Ectodermal cell (in vitro differentiated cells): Measurements from ENCODE around the gene XPOT.
A peak's percentile ranks its signal among the peaks of the same experiment; 100 is the strongest.

ENCODE experiments used
- H3K27ac ChIP-seq: 2 replicates; pipeline ENCODE4 v1.7.0; 2013; ENCODE audit warnings: mild to moderate bottlenecking, low read depth, low read length; ENCODE audit not compliant: insufficient read depth, poor library complexity, severe bottlenecking
- H3K27me3 ChIP-seq: 2 replicates; pipeline ENCODE4 v1.7.0; 2013; ENCODE audit warnings: mild to moderate bottlenecking, low read length; ENCODE audit not compliant: insufficient read depth, control insufficient read depth, poor library complexity, severe bottlenecking
- H3K36me3 ChIP-seq: one replicate; pipeline ENCODE4 v1.7.0; 2013; ENCODE audit warnings: low read length; ENCODE audit not compliant: control insufficient read depth, insufficient read depth
- H3K4me1 ChIP-seq: one replicate; pipeline ENCODE4 v1.7.0; 2013; ENCODE audit warnings: low read length; ENCODE audit not compliant: control insufficient read depth, insufficient read depth
- H3K4me3 ChIP-seq: 2 replicates; pipeline ENCODE4 v1.7.0; 2013; ENCODE audit warnings: low read depth, low read length, control low read depth; ENCODE audit not compliant: insufficient read depth
- H3K9me3 ChIP-seq: 2 replicates; pipeline ENCODE4 v1.7.0; 2013; ENCODE audit warnings: mild to moderate bottlenecking, low read length, moderate library complexity; ENCODE audit not compliant: control insufficient read depth
- WGBS, 2 experiments: methylation state at CpG; one replicate each; pipeline ENCODE4 v1.1.7; 2013; ENCODE audit warnings: missing lambda C conversion rate in 2 of 2; 5-methylcytosine and 5-hydroxymethylcytosine counted together

The XPOT gene

GRCh38 chr12:64390275-64390851 is 13.8 kb upstream of the XPOT start, which contains the start of gene C12orf56:
TSS of gene C12orf56 (minus strand) at chr12:64390758. CDS start at chr12:64390565, 193 bp downstream.
- no peaks in the 10 kb centered on the region for H3K36me3 ChIP-seq
- peaks cover 15% of the 10 kb centered on the region for H3K27me3 ChIP-seq
- 65 to 66% methylated on average over 66 of the region's 66 CpGs for WGBS, 2 experiments
- H3K4me3 ChIP-seq: peak within 1 kb of the TSS; percentile 20
- no peaks in the 10 kb centered on the region for H3K9me3 ChIP-seq
- no peak within 1 kb of the TSS for H3K27ac ChIP-seq
- H3K4me1 ChIP-seq: no peaks in the 10 kb centered on the region

GRCh38 chr12:64392221-64392620 is 12.0 kb upstream of the XPOT start:
- 64 to 72% methylated on average over 3 of the region's 3 CpGs for WGBS, 2 experiments
- Histone ChIP-seq H3K4me1 (no peaks in the 10 kb centered on the region), H3K36me3 (no peaks in the 10 kb centered on the region), H3K27ac (no peak overlapping the region), H3K27me3 (peaks cover 15% of the 10 kb centered on the region), H3K9me3 (no peaks in the 10 kb centered on the region), H3K4me3 (no peak overlapping the region)

- Histone ChIP-seq H3K4me3 (no peak overlapping the region), H3K36me3 (no peaks in the 10 kb centered on the region), H3K27me3 (peaks cover 4% of the 10 kb centered on the region), H3K27ac (no peak overlapping the region), H3K4me1 (peaks cover 7% of the 10 kb centered on the region), H3K9me3 (no peaks in the 10 kb centered on the region)
- whole genome bisulfite sequencing, 2 experiments: 88% methylated on average over 2 of the region's 2 CpGs
These were observed 8.5 kb upstream of the XPOT start for GRCh38 chr12:64395739-64396138.

GRCh38 chr12:64400041-64400440 is 4.2 kb upstream of the XPOT start:
- Histone ChIP-seq H3K27me3 (no peaks in the 10 kb centered on the region), H3K4me1 (peaks cover 7% of the 10 kb centered on the region), H3K36me3 (no peaks in the 10 kb centered on the region), H3K4me3 (no peak overlapping the region), H3K27ac (no peak overlapping the region), H3K9me3 (no peaks in the 10 kb centered on the region)
- WGBS, 2 experiments: 46 to 49% methylated on average over 4 of the region's 4 CpGs

- Histone ChIP-seq H3K4me1 (peaks cover 7% of the 10 kb centered on the region), H3K27me3 (no peaks in the 10 kb centered on the region), H3K27ac (no peak overlapping the region), H3K36me3 (no peaks in the 10 kb centered on the region), H3K9me3 (no peaks in the 10 kb centered on the region), H3K4me3 (no peak overlapping the region)
- WGBS, 2 experiments: 92 to 93% methylated on average over 5 of the region's 5 CpGs
These were observed 2.0 kb upstream of the XPOT start for GRCh38 chr12:64402181-64402580.

GRCh38 chr12:64404470-64405256 is 471 bp downstream of the XPOT start:
- Histone ChIP-seq H3K27me3 (no peaks in the 10 kb centered on the region), H3K27ac (peak overlapping the region; percentile 97), H3K36me3 (no peaks in the 10 kb centered on the region), H3K4me1 (peaks cover 6% of the 10 kb centered on the region), H3K4me3 (peak overlapping the region; percentile 90), H3K9me3 (no peaks in the 10 kb centered on the region)
- WGBS, 2 experiments: 0% methylated on average over 78 of the region's 78 CpGs

- Histone ChIP-seq H3K27me3 (no peaks in the 10 kb centered on the region), H3K9me3 (no peaks in the 10 kb centered on the region), H3K36me3 (peaks cover 20% of the 10 kb centered on the region), H3K4me1 (no peaks in the 10 kb centered on the region), H3K27ac (no peak overlapping the region), H3K4me3 (no peak overlapping the region)
- 83 to 84% methylated on average over 9 of the region's 9 CpGs for WGBS, 2 experiments
These were observed 3.4 kb downstream of the XPOT start for GRCh38 chr12:64407342-64408223.

- no peak overlapping the region for H3K27ac ChIP-seq
- H3K27me3 ChIP-seq: no peaks in the 10 kb centered on the region
- 93 to 94% methylated on average over 1 to 2 of the region's 2 CpGs for WGBS, 2 experiments
- no peaks in the 10 kb centered on the region for H3K9me3 ChIP-seq
- no peaks in the 10 kb centered on the region for H3K4me1 ChIP-seq
- H3K4me3 ChIP-seq: no peak overlapping the region
- peaks cover 41% of the 10 kb centered on the region for H3K36me3 ChIP-seq
These were observed 7.2 kb downstream of the XPOT start for GRCh38 chr12:64411427-64411826.

GRCh38 chr12:64412459-64412858 is 8.3 kb downstream of the XPOT start:
- WGBS, 2 experiments: 97 to 98% methylated on average over 2 of the region's 2 CpGs
- H3K27ac ChIP-seq: no peak overlapping the region

GRCh38 chr12:64413884-64414283 is 9.7 kb downstream of the XPOT start:
- no peaks in the 10 kb centered on the region for H3K4me1 ChIP-seq
- H3K9me3 ChIP-seq: no peaks in the 10 kb centered on the region
- no peak overlapping the region for H3K4me3 ChIP-seq
- H3K36me3 ChIP-seq: peaks cover 50% of the 10 kb centered on the region
- no peak overlapping the region for H3K27ac ChIP-seq
- 99 to 100% methylated on average over 2 of the region's 2 CpGs for WGBS, 2 experiments
- no peaks in the 10 kb centered on the region for H3K27me3 ChIP-seq

More at GRCh38 chr12:64412459-64412858, 8.3 kb downstream of the XPOT start:
- Histone ChIP-seq H3K36me3 (peaks cover 49% of the 10 kb centered on the region), H3K4me1 (no peaks in the 10 kb centered on the region), H3K9me3 (no peaks in the 10 kb centered on the region), H3K4me3 (no peak overlapping the region), H3K27me3 (no peaks in the 10 kb centered on the region)
